ENCODE results near the gene PLEK.

GRCh38 chr2:68387408-68388350 lies 22.6 kb downstream of the PLEK start:
- TF ChIP-seq CTCF (IDR thresholded peaks at IDR 0.05) = no peak
- no peak for TF ChIP-seq POLR2A (IDR thresholded peaks at IDR 0.05)
